ENCODE results near the gene SUFU.

SUFU gene

GRCh38 chr10:102627291-102627735 is 123.5 kb downstream of the SUFU start:
- no peak for TF ChIP-seq POLR2AphosphoS5 (IDR thresholded peaks at IDR 0.05; ENCODE audit: low read depth, low read length)
- DNase-seq (ENCODE audit: insufficient read length, low spot score) (no peak), FAIRE-seq (peak; percentile 9)

- DNase-seq (ENCODE audit: insufficient read length, low spot score) (no peak), FAIRE-seq (no peak)
- TF ChIP-seq POLR2A (IDR thresholded peaks at IDR 0.05; ENCODE audit: low read depth, low read length) (no peak), PAX5 (IDR thresholded peaks at IDR 0.05; ENCODE audit: insufficient read depth, low read length, severe bottlenecking) (no peak), TAF1 (IDR thresholded peaks at IDR 0.05; ENCODE audit: low read depth, low read length) (no peak), POU2F2 (IDR thresholded peaks at IDR 0.05; ENCODE audit: low read depth, low read length) (no peak), SPI1 (IDR thresholded peaks at IDR 0.05; ENCODE audit: low read depth, low read length) (no peak)
Observed at GRCh38 chr10:102627736-102628293, 124.0 kb downstream of the SUFU start.

- no peak for FAIRE-seq
- TF ChIP-seq POU2F2 (IDR thresholded peaks at IDR 0.05; ENCODE audit: low read depth, low read length) (no peak), POLR2AphosphoS5 (IDR thresholded peaks at IDR 0.05; ENCODE audit: low read depth, low read length) (no peak), POLR2A (IDR thresholded peaks at IDR 0.05; ENCODE audit: low read depth, low read length) (no peak), TAF1 (IDR thresholded peaks at IDR 0.05; ENCODE audit: low read depth, low read length) (no peak), PAX5 (IDR thresholded peaks at IDR 0.05; ENCODE audit: insufficient read depth, low read length, severe bottlenecking) (no peak), SPI1 (IDR thresholded peaks at IDR 0.05; ENCODE audit: low read depth, low read length) (no peak)
- no peak for DNase-seq (ENCODE audit: insufficient read length, low spot score)
Observed at GRCh38 chr10:102628451-102628911, 124.7 kb downstream of the SUFU start.

- TF ChIP-seq SPI1 (IDR thresholded peaks at IDR 0.05; ENCODE audit: low read depth, low read length) (no peak), PAX5 (IDR thresholded peaks at IDR 0.05; ENCODE audit: insufficient read depth, low read length, severe bottlenecking) (no peak), TAF1 (IDR thresholded peaks at IDR 0.05; ENCODE audit: low read depth, low read length) (no peak), POU2F2 (IDR thresholded peaks at IDR 0.05; ENCODE audit: low read depth, low read length) (no peak), POLR2A (IDR thresholded peaks at IDR 0.05; ENCODE audit: low read depth, low read length) (no peak), POLR2AphosphoS5 (IDR thresholded peaks at IDR 0.05; ENCODE audit: low read depth, low read length) (no peak)
- FAIRE-seq = no peak
- DNase-seq (ENCODE audit: insufficient read length, low spot score) = no peak
Observed at GRCh38 chr10:102629661-102630614, 126.2 kb downstream of the SUFU start.

- FAIRE-seq (no peak), DNase-seq (ENCODE audit: insufficient read length, low spot score) (no peak)
- TF ChIP-seq POLR2AphosphoS5 (IDR thresholded peaks at IDR 0.05; ENCODE audit: low read depth, low read length) (no peak), SPI1 (IDR thresholded peaks at IDR 0.05; ENCODE audit: low read depth, low read length) (no peak), POU2F2 (IDR thresholded peaks at IDR 0.05; ENCODE audit: low read depth, low read length) (no peak), TAF1 (IDR thresholded peaks at IDR 0.05; ENCODE audit: low read depth, low read length) (no peak), POLR2A (IDR thresholded peaks at IDR 0.05; ENCODE audit: low read depth, low read length) (no peak), PAX5 (IDR thresholded peaks at IDR 0.05; ENCODE audit: insufficient read depth, low read length, severe bottlenecking) (no peak)
Observed at GRCh38 chr10:102630663-102631062, 126.9 kb downstream of the SUFU start.

- DNase-seq (ENCODE audit: insufficient read length, low spot score) (no peak), FAIRE-seq (no peak)
- TF ChIP-seq POLR2AphosphoS5 (IDR thresholded peaks at IDR 0.05; ENCODE audit: low read depth, low read length) = no peak
- no peak for TF ChIP-seq POLR2A (IDR thresholded peaks at IDR 0.05; ENCODE audit: low read depth, low read length)
- no peak for TF ChIP-seq SPI1 (IDR thresholded peaks at IDR 0.05; ENCODE audit: low read depth, low read length)
- no peak for TF ChIP-seq PAX5 (IDR thresholded peaks at IDR 0.05; ENCODE audit: insufficient read depth, low read length, severe bottlenecking)
- TF ChIP-seq TAF1 (IDR thresholded peaks at IDR 0.05; ENCODE audit: low read depth, low read length) = no peak
- TF ChIP-seq POU2F2 (IDR thresholded peaks at IDR 0.05; ENCODE audit: low read depth, low read length) = no peak
Observed at GRCh38 chr10:102631525-102632393, 128.0 kb downstream of the SUFU start.

GRCh38 chr10:102632394-102633111 is 128.8 kb downstream of the SUFU start:
- FAIRE-seq (no peak), DNase-seq (ENCODE audit: insufficient read length, low spot score) (no peak)
- TF ChIP-seq PAX5 (IDR thresholded peaks at IDR 0.05; ENCODE audit: insufficient read depth, low read length, severe bottlenecking) (no peak), POU2F2 (IDR thresholded peaks at IDR 0.05; ENCODE audit: low read depth, low read length) (no peak)

GRCh38 chr10:102633287-102633686 is 129.5 kb downstream of the SUFU start:
- no peak for DNase-seq (ENCODE audit: insufficient read length, low spot score)

More at GRCh38 chr10:102633287-102633686, 129.5 kb downstream of the SUFU start:
- TF ChIP-seq SPI1 (IDR thresholded peaks at IDR 0.05; ENCODE audit: low read depth, low read length) (no peak), POLR2A (IDR thresholded peaks at IDR 0.05; ENCODE audit: low read depth, low read length) (no peak), POLR2AphosphoS5 (IDR thresholded peaks at IDR 0.05; ENCODE audit: low read depth, low read length) (no peak), TAF1 (IDR thresholded peaks at IDR 0.05; ENCODE audit: low read depth, low read length) (no peak), PAX5 (IDR thresholded peaks at IDR 0.05; ENCODE audit: insufficient read depth, low read length, severe bottlenecking) (no peak), POU2F2 (IDR thresholded peaks at IDR 0.05; ENCODE audit: low read depth, low read length) (no peak)
- no peak for FAIRE-seq

All from GM12891 (cell line).